IMR-90 (cell line): ENCODE data around the gene SLC4A2. TPM values are rescaled to one million over a fixed set of nuclear protein-coding genes. Genes with fewer than 3 reads are reported as not detected.

Source experiments
- ATAC-seq: fragments of 200-7000 bp; cut with Tn5 transposase; 2 replicates; pipeline ENCODE4 v1.9.1; 2020; ENCODE audit warnings: low read depth, mild to moderate bottlenecking, moderate library complexity
- BruUV-seq: library from RNA; stranded (reverse); fragments of 400-500 nt; replicated peaks from 2 replicates; lab custom pipeline; 2021; lab: Mats Ljungman, UMichigan
- CTCF ChIA-PET: fragments of 300-600 bp; formaldehyde crosslinking; extraction: SDS; loops from one replicate; lab custom pipeline; 2021; ENCODE audit warnings: antibody characterized with exemption; lab: Yijun Ruan, JAX
- POLR2A ChIA-PET: fragments of 300-600 bp; sonication (Branson Sonifier 250); formaldehyde crosslinking; loops from one replicate; lab custom pipeline; 2022; ENCODE audit warnings: antibody characterized with exemption; ENCODE audit not compliant: unreplicated experiment; lab: Charles Lee
- DNase-seq: peaks from one replicate; pipeline ENCODE4 v3.0.0; 2013
- H2AFZ ChIP-seq: replicated peaks from 2 replicates; pipeline ENCODE3; 2013; ENCODE audit warnings: low read length, mild to moderate bottlenecking; ENCODE audit not compliant: poor library complexity
- H2AK5ac ChIP-seq: 2 replicates; pipeline ENCODE4 v1.6.1; 2013; ENCODE audit warnings: low read depth, low read length, inconsistent platforms
- H2AK9ac ChIP-seq: replicated peaks from 2 replicates; pipeline ENCODE3; 2013; ENCODE audit warnings: mild to moderate bottlenecking, low read depth, low read length, moderate library complexity; ENCODE audit not compliant: poor library complexity
- H2BK120ac ChIP-seq: 2 replicates; pipeline ENCODE4 v1.6.1; 2013; ENCODE audit warnings: low read depth, low read length, inconsistent platforms
- H2BK15ac ChIP-seq: 3 replicates; pipeline ENCODE4 v1.6.1; 2013; ENCODE audit warnings: low read depth, low read length, inconsistent platforms
- H2BK20ac ChIP-seq: 2 replicates; pipeline ENCODE4 v1.6.1; 2013; ENCODE audit warnings: low read depth, mild to moderate bottlenecking, inconsistent platforms, low read length, moderate library complexity
- H2BK5ac ChIP-seq: 2 replicates; pipeline ENCODE4 v1.6.1; 2013; ENCODE audit warnings: mild to moderate bottlenecking, low read depth, low read length, inconsistent platforms; ENCODE audit not compliant: poor library complexity, severe bottlenecking
- H3K14ac ChIP-seq: replicated peaks from 2 replicates; pipeline ENCODE4 v1.6.1; 2013; ENCODE audit warnings: low read depth, low read length, inconsistent platforms
- H3K18ac ChIP-seq: 2 replicates; pipeline ENCODE4 v1.6.1; 2013; ENCODE audit warnings: low read depth, low read length, control low read depth
- H3K23ac ChIP-seq: 2 replicates; pipeline ENCODE4 v1.6.1; 2013; ENCODE audit warnings: low read depth, low read length, inconsistent platforms
- H3K27ac ChIP-seq: 2 replicates; pipeline ENCODE4 v1.5.1; 2013; ENCODE audit warnings: mild to moderate bottlenecking, control low read depth, low read length; ENCODE audit not compliant: insufficient read depth
- H3K27me3 ChIP-seq: 2 replicates; pipeline ENCODE4 v1.6.1; 2013; ENCODE audit warnings: low read length; ENCODE audit not compliant: control insufficient read depth, insufficient read depth
- H3K36me3 ChIP-seq: 2 replicates; pipeline ENCODE4 v1.6.1; 2013; ENCODE audit warnings: low read length, mixed read lengths; ENCODE audit not compliant: control insufficient read depth, insufficient read depth
- H3K4ac ChIP-seq: 2 replicates; pipeline ENCODE4 v1.6.1; 2013; ENCODE audit warnings: low read depth, low read length, inconsistent platforms
- H3K4me1 ChIP-seq: 2 replicates; pipeline ENCODE4 v1.6.1; 2013; ENCODE audit warnings: low read length, mixed read lengths; ENCODE audit not compliant: control insufficient read depth, insufficient read depth
- H3K4me2 ChIP-seq: 2 replicates; pipeline ENCODE4 v1.6.1; 2013; ENCODE audit warnings: low read depth, mild to moderate bottlenecking, control low read depth, low read length, moderate library complexity
- H3K4me3 ChIP-seq: 2 replicates; pipeline ENCODE4 v1.5.1; 2013; ENCODE audit warnings: low read depth, mild to moderate bottlenecking, control low read depth, low read length, moderate library complexity; ENCODE audit not compliant: insufficient read depth
- H3K56ac ChIP-seq: 2 replicates; pipeline ENCODE4 v1.6.1; 2013; ENCODE audit warnings: low read length, inconsistent platforms; ENCODE audit not compliant: insufficient read depth; ENCODE audit errors: extremely low read depth
- H3K79me1 ChIP-seq, 2 experiments: 2 replicates each; pipeline ENCODE4 v1.6.1; 2013; ENCODE audit warnings: low read length in 2 of 2, inconsistent platforms in 1 of 2, low read depth in 1 of 2
- H3K9ac ChIP-seq: 2 replicates; pipeline ENCODE4 v1.6.1; 2013; ENCODE audit warnings: low read depth, low read length, control low read depth
- H3K9me1 ChIP-seq: 2 replicates; pipeline ENCODE4 v1.6.1; 2013; ENCODE audit warnings: low read length, inconsistent platforms; ENCODE audit not compliant: insufficient read depth
- H3K9me3 ChIP-seq: 2 replicates; pipeline ENCODE4 v1.6.1; 2013; ENCODE audit warnings: low read length; ENCODE audit not compliant: control insufficient read depth, insufficient read depth
- H4K20me1 ChIP-seq: 2 replicates; pipeline ENCODE4 v1.6.1; 2013; ENCODE audit warnings: low read length, inconsistent platforms; ENCODE audit not compliant: insufficient read depth
- H4K5ac ChIP-seq: 2 replicates; pipeline ENCODE4 v1.6.1; 2013; ENCODE audit warnings: mild to moderate bottlenecking, low read depth, low read length, control low read depth
- H4K8ac ChIP-seq, 2 experiments: 2 replicates each; pipeline ENCODE4 v1.6.1; 2013; ENCODE audit warnings: low read depth in 2 of 2, low read length in 2 of 2, control low read depth in 1 of 2, inconsistent platforms in 1 of 2
- H4K91ac ChIP-seq: 2 replicates; pipeline ENCODE4 v1.6.1; 2013; ENCODE audit warnings: low read depth, low read length, inconsistent platforms; ENCODE audit not compliant: insufficient read depth
- RAD21 ChIP-seq: IDR thresholded peaks from 2 replicates; pipeline ENCODE4 v1.6.1; 2012; ENCODE audit warnings: low read length, improper control_type of control experiment
- WGBS, 2 experiments: methylation state at CpG; one replicate each; pipeline versions ENCODE4 v1.1.5 to v1.1.7; 2013; ENCODE audit warnings: missing lambda C conversion rate in 2 of 2; ENCODE audit not compliant: insufficient read length in 1 of 2; ENCODE audit errors: extremely low coverage in 2 of 2; 5-methylcytosine and 5-hydroxymethylcytosine counted together
- dilution Hi-C: fragments of 300-500 bp; cut with HindIII; formaldehyde crosslinking; loops from one replicate; pipeline ENCODE4 v1.14.3; 2018; ENCODE audit warnings: low sequenced_read_pairs; ENCODE audit not compliant: unreplicated experiment
- in situ Hi-C: fragments of 300-500 bp; cut with MboI; formaldehyde crosslinking; loops from 3 replicates; pipeline ENCODE4 v1.14.3; 2019; ENCODE audit warnings: low sequenced_read_pairs, inconsistent platforms, mixed read lengths
- intact Hi-C: fragments of 100-400 bp; cut with micrococcal nuclease; formaldehyde crosslinking; loops from 2 replicates; pipeline ENCODE4 v1.10.0; 2022
- polyA plus RNA-seq, 3 experiments: library from polyadenylated mRNA; depleted of rRNA; stranded (reverse); fragments of >200 nt; gene quantifications; 2 replicates each; pipeline ENCODE4 v1.2.3, GENCODE V29; 2012; ENCODE audit warnings: low replicate concordance in 1 of 3
- total RNA-seq: library from RNA; depleted of rRNA; stranded (reverse); fragments of >200 nt; gene quantifications from 2 replicates; pipeline ENCODE4 v1.2.3, GENCODE V29; 2012
- TF ChIP-seq, protein P1 (sequence below): conservative IDR thresholded peaks from 2 replicates; pipeline ENCODE4 v1.5.1; 2012; ENCODE audit warnings: mild to moderate bottlenecking, low read depth, low read length, improper control_type of control experiment

The SLC4A2 gene
- total and polyA plus RNA-seq, 2 of the 4 experiments (the other 2 are of a cell fraction): 29.6 to 91.0 TPM

DNA sequence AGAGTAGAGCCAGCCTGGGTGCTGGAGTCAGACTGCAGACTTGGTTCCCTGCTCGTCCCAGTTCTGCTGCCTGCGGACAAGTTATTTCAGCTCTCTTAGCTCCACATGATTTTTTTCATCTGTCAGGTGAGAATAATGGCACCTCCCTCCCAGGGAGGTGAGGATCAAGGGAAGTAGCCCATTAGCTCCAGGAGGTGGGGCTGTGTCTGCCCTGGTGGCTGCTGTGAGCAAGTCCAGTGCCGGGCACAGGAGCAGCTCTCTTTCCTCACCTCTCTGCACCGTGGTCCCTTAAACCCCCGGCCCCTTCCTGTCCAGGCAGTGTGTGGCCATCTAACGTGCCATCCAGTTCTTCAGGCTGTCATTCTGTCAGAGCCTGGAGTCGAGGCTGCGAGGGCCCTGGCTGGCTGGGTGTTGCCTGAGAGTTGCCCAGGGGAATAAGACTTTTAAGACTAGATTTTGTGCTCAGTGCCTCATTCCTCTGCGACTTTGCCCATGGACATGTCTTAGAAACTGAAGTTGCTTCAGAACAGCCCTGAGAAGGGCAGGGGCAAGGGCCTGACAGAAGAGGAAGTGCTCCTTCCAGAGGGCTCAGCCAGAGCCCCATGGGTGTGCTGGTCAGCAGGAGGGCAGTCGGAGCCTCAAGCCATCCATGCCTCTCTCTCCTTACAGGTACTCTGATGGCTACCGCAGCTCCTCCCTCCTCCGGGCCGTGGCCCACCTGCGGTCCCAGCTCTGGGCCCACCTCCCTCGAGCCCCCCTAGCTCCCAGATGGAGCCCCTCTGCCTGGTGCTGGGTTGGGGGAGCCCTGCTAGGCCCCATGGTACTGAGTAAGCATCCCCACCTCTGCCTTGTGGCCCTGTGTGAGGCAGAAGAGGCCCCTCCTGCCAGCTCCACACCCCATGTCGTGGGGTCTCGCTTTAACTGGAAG lies 26.2 kb upstream of the SLC4A2 start:
- Histone ChIP-seq H2BK20ac (no peak overlapping the region), H4K5ac (no peak overlapping the region), H4K20me1 (no peaks in the 10 kb centered on the region), H4K8ac (no peak overlapping the region), H2BK120ac (no peak overlapping the region), H2AK9ac (no peak overlapping the region), H3K36me3 (peaks cover 30% of the 10 kb centered on the region), H3K4me1 (peaks cover 3% of the 10 kb centered on the region; the same call in 1 of the 2 replicates), H3K79me1 (peaks cover 10 to 26% of the 10 kb centered on the region in 2 experiments; a peak in 3 of 4 replicates), H2AFZ (no peak overlapping the region), H3K23ac (no peak overlapping the region), H3K27me3 (no peaks in the 10 kb centered on the region), H3K4me3 (no peak overlapping the region), H3K56ac (no peak overlapping the region), H3K14ac (no peak overlapping the region), H4K91ac (no peak overlapping the region), H3K9me1 (peaks cover 3% of the 10 kb centered on the region; the same call in 1 of the 2 replicates), H3K27ac (no peak overlapping the region), H3K18ac (no peak overlapping the region), H2BK5ac (no peak overlapping the region), H2AK5ac (no peak overlapping the region), H3K9me3 (no peaks in the 10 kb centered on the region), H2BK15ac (no peak overlapping the region), H3K4ac (no peak overlapping the region), H3K4me2 (no peak overlapping the region), H3K9ac (no peak overlapping the region)
- intact Hi-C loops (no loop called here), in situ Hi-C loops (no loop called here), dilution Hi-C loops (no loop called here)
- 80% methylated on average over 3 of the region's 17 CpGs; no CpG with 5 or more reads in 1 of the 2 experiments for WGBS, 2 experiments
- POLR2A ChIA-PET: no interaction called here
- CTCF ChIA-PET: interaction anchor here (0.5 kb wide), 1 partner anchor 21 kb away, joined by 3 read pairs; no protein-coding TSS in a partner anchor
- ATAC-seq (no peak), DNase-seq (no peak)
- no TSS peak for BruUV-seq
- TF ChIP-seq, protein P1, sequence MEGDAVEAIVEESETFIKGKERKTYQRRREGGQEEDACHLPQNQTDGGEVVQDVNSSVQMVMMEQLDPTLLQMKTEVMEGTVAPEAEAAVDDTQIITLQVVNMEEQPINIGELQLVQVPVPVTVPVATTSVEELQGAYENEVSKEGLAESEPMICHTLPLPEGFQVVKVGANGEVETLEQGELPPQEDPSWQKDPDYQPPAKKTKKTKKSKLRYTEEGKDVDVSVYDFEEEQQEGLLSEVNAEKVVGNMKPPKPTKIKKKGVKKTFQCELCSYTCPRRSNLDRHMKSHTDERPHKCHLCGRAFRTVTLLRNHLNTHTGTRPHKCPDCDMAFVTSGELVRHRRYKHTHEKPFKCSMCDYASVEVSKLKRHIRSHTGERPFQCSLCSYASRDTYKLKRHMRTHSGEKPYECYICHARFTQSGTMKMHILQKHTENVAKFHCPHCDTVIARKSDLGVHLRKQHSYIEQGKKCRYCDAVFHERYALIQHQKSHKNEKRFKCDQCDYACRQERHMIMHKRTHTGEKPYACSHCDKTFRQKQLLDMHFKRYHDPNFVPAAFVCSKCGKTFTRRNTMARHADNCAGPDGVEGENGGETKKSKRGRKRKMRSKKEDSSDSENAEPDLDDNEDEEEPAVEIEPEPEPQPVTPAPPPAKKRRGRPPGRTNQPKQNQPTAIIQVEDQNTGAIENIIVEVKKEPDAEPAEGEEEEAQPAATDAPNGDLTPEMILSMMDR: 0 out of 2 replicates have a peak, but pooled peaks have one; percentile 8
- TF ChIP-seq RAD21: no peak; the same call in 1 of the 2 replicates
